ENCODE measurements around the gene HOXC9. TPM values are rescaled to one million over a fixed set of nuclear protein-coding genes. Genes with fewer than 3 reads are reported as not detected.
A peak's percentile ranks its signal among the peaks of the same experiment; 100 is the strongest.
"Not testable (repeated sequence)": the region's sequence is repeated elsewhere in the genome, so short reads cannot be mapped to it uniquely, and the experiment has no call there.

The HOXC9 gene
- total RNA-seq, 2 donors from 2014 or later: not detected

DNA sequence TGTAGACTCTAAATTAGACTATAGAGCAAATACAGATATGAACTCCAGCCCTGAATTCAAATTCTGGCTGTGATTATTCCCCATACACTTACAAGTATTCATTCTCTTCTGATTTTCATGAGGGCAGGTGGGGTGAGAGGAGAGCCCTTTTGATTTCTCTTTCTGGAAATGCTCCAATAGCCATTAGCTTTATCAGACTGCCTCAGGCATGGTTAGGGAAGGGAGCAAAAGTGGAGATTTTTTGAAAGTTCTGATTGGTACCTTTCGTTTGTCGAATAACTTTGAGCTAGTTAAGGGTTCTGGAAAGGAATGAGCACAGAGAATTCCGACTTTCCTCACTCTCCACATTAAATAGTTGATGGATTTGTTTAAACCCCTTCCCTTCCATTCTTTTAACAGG, 40.7 kb downstream of the HOXC9 start:
- H3K36me3 Mint-ChIP-seq (ENCODE audit: insufficient read depth in 2 of 2): no peaks in the 10 kb centered on the region
- H3K4me1 Mint-ChIP-seq (ENCODE audit: low read depth): no peaks in the 10 kb centered on the region
- H3K27ac Mint-ChIP-seq: no peak overlapping the region
- peaks cover 91% of the 10 kb centered on the region for H3K27me3 Mint-ChIP-seq (ENCODE audit: low read depth)
- no peak for ATAC-seq (replicated peaks in 1 of 2)
- H3K4me3 Mint-ChIP-seq: no peak overlapping the region
- DNase-seq: no peak
- H3K9me3 Mint-ChIP-seq: no peaks in the 10 kb centered on the region

DNA sequence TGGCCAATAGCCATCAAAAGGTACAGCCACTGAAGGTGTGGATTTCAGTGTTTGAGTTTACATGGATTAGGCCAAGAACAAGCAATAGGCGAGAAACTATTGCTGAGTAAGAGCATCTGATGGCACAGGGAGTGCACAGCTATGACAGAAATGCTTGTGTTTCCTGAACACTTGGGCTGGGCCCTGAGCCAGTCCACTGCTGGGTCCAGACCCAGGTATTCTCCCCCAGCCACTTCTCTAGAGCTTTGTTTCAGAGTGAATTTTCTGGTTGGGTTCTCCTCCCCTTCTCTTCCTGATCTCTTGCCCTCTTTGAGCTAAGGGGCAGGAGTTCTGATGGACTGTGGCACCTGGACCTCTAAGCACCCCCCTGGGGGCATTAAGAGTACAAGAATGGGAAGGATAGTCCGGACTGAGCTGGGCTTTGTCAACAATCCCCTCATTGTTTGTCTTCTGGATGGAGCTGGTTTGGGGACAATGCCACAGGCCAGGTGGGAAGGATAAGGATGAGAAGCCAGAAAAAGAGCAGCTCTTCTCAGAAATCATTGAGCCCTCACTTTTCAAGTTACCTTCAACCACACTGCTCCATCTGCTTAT, 41.2 kb downstream of the HOXC9 start:
- H3K27me3 Mint-ChIP-seq (ENCODE audit: low read depth): peaks cover 91% of the 10 kb centered on the region

GRCh38 chr12:54042033-54042432, 42.1 kb downstream of the HOXC9 start:
- not testable (repeated sequence) for H3K4me3 Mint-ChIP-seq; H3K27ac Mint-ChIP-seq; H3K36me3 Mint-ChIP-seq (ENCODE audit: insufficient read depth in 2 of 2); H3K9me3 Mint-ChIP-seq; ATAC-seq (replicated peaks in 1 of 2); H3K4me1 Mint-ChIP-seq (ENCODE audit: low read depth); DNase-seq
- peaks cover 97% of the 10 kb centered on the region for H3K27me3 Mint-ChIP-seq (ENCODE audit: low read depth)

More for the DNA sequence above, 41.2 kb downstream of the HOXC9 start:
- DNase-seq (no peak), ATAC-seq (replicated peaks in 1 of 2) (no peak)
- H3K4me1 Mint-ChIP-seq (ENCODE audit: low read depth): no peaks in the 10 kb centered on the region
- no peaks in the 10 kb centered on the region for H3K36me3 Mint-ChIP-seq (ENCODE audit: insufficient read depth in 2 of 2)
- no peak overlapping the region for H3K4me3 Mint-ChIP-seq
- no peaks in the 10 kb centered on the region for H3K9me3 Mint-ChIP-seq
- H3K27ac Mint-ChIP-seq: no peak overlapping the region

DNA sequence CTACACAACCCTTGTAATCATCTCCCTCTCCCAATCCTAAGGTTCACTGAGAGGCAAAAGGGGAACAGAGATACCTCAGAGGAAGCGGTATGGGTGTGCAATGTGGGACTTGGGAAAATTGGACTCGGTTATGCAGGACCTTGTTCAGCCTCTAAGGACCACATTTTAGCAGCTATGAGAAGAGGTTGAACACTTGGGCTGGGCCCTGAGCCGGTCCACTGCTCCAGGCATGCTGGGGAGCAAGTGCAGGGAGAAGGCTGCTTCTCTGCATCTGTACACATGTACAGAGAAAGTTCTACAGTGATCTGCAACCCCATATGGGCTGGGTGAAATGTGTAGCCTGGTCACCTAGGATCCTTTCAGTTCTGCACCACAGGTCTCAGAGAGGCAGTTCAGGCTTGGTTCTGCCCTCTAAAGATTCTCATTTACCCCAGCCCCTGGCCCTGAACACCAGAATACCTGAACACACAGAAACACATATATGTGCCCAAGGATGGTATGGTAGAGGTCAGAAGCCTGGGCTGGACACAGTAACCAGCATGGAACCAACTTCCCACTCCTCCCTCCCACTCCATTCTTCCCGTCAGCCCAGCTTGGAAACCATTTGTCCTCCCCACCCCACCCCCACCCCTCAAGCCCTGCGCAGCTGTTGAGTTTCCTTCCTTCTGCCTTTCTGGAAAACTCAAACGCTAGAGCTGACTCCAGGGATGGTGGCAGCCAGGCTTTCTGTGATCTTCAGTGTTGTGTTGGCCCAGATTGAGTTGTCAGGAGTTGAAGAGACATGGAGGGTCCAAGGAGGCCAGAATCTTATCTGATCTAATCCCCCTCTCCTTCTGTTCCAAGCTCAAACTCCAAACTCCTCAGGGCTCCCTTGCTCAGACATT, 43.3 kb downstream of the HOXC9 start:
- H3K4me3 Mint-ChIP-seq: no peak overlapping the region
- H3K36me3 Mint-ChIP-seq (ENCODE audit: insufficient read depth in 2 of 2): no peaks in the 10 kb centered on the region
- H3K9me3 Mint-ChIP-seq: no peaks in the 10 kb centered on the region
- DNase-seq (no peak), ATAC-seq (replicated peaks in 1 of 2) (no peak)
- H3K27me3 Mint-ChIP-seq (ENCODE audit: low read depth): peaks cover 97% of the 10 kb centered on the region
- peaks cover 5% of the 10 kb centered on the region for H3K4me1 Mint-ChIP-seq (ENCODE audit: low read depth)
- H3K27ac Mint-ChIP-seq: no peak overlapping the region

DNA sequence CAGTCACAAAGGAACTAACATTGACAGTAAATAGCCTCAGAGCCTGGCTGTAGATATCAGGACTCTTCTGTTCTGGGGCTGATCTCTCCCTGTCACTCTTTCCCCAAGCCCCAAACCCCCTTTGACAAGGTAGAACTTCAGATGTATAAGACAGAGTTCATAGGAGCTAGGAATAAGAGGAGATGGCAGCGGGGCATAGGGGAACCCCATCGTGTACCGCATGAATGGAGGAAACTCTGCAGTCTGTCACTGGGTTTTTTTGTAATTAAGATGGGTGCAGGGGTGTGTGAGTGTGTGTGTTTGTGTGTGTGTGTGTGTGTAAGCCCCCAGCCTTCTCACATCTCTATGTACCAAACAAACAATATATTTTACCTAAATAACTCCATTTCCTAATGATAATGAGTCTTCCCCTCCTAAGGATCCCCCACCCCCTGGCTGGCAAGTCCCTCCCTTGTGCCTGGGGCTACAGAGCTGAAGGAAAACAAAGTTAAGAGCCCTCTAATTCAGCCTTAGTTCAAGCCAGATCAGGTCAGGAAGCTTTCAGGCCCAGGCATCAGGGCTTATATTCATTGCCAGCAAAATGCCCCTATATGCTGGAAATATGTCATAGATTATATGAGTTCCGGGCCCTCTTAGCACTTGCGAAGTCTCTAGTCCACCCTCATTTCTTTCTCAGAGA, 44.6 kb downstream of the HOXC9 start:
- Mint-ChIP-seq H3K4me1 (ENCODE audit: low read depth) (peaks cover 5% of the 10 kb centered on the region), H3K27ac (no peak overlapping the region), H3K36me3 (ENCODE audit: insufficient read depth in 2 of 2) (no peaks in the 10 kb centered on the region), H3K27me3 (ENCODE audit: low read depth) (peaks cover 97% of the 10 kb centered on the region), H3K4me3 (no peak overlapping the region), H3K9me3 (no peaks in the 10 kb centered on the region)
- ATAC-seq (replicated peaks in 1 of 2) (no peak), DNase-seq (no peak)

- peaks cover 12% of the 10 kb centered on the region for H3K4me1 Mint-ChIP-seq (ENCODE audit: low read depth)
- DNase-seq (no peak), ATAC-seq (replicated peaks in 1 of 2) (no peak)
- H3K27ac Mint-ChIP-seq: no peak overlapping the region
- peaks cover 97% of the 10 kb centered on the region for H3K27me3 Mint-ChIP-seq (ENCODE audit: low read depth)
- no peak overlapping the region for H3K4me3 Mint-ChIP-seq
- H3K9me3 Mint-ChIP-seq: no peaks in the 10 kb centered on the region
- no peaks in the 10 kb centered on the region for H3K36me3 Mint-ChIP-seq (ENCODE audit: insufficient read depth in 2 of 2)
Measured at GRCh38 chr12:54045401-54045800, 45.4 kb downstream of the HOXC9 start.

- DNase-seq: no peak
- no peak for ATAC-seq (replicated peaks in 1 of 2)
- Mint-ChIP-seq H3K27me3 (ENCODE audit: low read depth) (peaks cover 98% of the 10 kb centered on the region), H3K9me3 (no peaks in the 10 kb centered on the region), H3K4me1 (ENCODE audit: low read depth) (peaks cover 17% of the 10 kb centered on the region), H3K4me3 (no peak overlapping the region), H3K36me3 (ENCODE audit: insufficient read depth in 2 of 2) (no peaks in the 10 kb centered on the region), H3K27ac (no peak overlapping the region)
Measured at GRCh38 chr12:54045868-54046521, 46.0 kb downstream of the HOXC9 start.

GRCh38 chr12:54046809-54047159, 46.8 kb downstream of the HOXC9 start:
- H3K4me3 Mint-ChIP-seq: peak overlapping the region; percentile 63 to 65
- no peak for ATAC-seq (replicated peaks in 1 of 2)
- peaks cover 100% of the 10 kb centered on the region for H3K27me3 Mint-ChIP-seq (ENCODE audit: low read depth)
- no peak overlapping the region for H3K27ac Mint-ChIP-seq
- no peaks in the 10 kb centered on the region for H3K36me3 Mint-ChIP-seq (ENCODE audit: insufficient read depth in 2 of 2)
- DNase-seq: no peak
- H3K4me1 Mint-ChIP-seq (ENCODE audit: low read depth): peaks cover 25% of the 10 kb centered on the region
- no peaks in the 10 kb centered on the region for H3K9me3 Mint-ChIP-seq

DNA sequence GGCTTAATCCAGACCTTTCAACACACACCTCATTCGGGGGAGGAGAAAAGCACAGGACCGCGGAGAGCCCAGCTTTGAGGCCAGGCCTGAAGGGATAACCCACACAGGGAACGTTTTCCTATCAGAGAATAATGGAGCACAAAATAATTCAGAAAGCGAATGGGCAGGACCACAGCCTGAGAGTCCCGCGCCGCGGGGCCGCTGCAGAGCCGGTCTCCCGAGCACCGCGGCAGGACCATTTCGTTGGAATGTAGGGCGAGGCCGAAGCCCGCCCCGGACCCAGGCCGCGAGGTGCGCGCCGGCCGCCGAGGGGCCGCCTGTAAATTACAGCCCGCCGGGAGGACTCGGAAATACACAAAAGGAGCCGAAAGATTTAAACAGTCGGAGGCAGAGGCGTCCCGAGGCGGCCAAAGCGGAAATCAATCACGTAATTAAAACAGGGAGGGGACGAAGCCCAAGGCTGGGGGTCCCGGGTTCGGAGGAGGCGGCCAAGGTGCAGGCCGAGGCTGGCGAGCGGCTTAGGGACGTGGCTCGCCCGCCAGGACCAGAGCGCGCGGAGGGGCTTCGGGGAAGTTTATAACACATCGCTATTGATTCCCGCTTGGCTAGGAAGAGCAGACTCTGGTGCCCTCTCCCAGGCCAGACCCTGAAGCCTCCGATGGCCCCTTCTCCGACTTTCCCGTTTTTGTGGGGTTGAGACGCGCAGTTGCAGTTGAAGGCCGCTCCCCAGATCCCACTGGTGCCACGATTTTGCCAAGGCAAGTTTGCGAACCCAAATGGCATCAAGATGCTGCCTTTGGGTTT, 47.4 kb downstream of the HOXC9 start:
- peak overlapping the region; percentile 63 to 65 for H3K4me3 Mint-ChIP-seq
- no peak for DNase-seq
- no peak for ATAC-seq (replicated peaks in 1 of 2)
- peaks cover 30% of the 10 kb centered on the region for H3K4me1 Mint-ChIP-seq (ENCODE audit: low read depth)
- H3K9me3 Mint-ChIP-seq: no peaks in the 10 kb centered on the region
- no peaks in the 10 kb centered on the region for H3K36me3 Mint-ChIP-seq (ENCODE audit: insufficient read depth in 2 of 2)
- no peak overlapping the region for H3K27ac Mint-ChIP-seq
- peaks cover 100% of the 10 kb centered on the region for H3K27me3 Mint-ChIP-seq (ENCODE audit: low read depth)

DNA sequence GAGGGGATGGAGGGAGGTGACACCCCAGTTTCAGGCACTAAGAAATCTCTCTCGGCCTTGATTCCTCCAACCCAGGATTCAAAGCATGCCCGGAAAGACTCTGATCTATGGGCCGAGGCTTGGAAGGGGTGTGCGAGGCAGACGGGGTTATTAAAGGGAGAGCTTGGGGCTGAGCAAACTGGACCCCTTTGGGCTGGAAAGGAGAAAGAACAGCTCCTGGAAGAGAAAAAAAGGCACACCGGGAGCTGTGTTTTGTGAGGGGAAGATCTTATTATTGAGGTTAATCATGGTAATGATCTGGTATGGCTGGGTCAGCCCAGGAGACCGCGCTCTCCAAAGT, 48.0 kb downstream of the HOXC9 start:
- Mint-ChIP-seq H3K9me3 (no peaks in the 10 kb centered on the region), H3K4me1 (ENCODE audit: low read depth) (peaks cover 36% of the 10 kb centered on the region), H3K27me3 (ENCODE audit: low read depth) (peaks cover 100% of the 10 kb centered on the region), H3K27ac (no peak overlapping the region), H3K4me3 (peak overlapping the region; percentile 44 to 49), H3K36me3 (ENCODE audit: insufficient read depth in 2 of 2) (no peaks in the 10 kb centered on the region)
- no peak for ATAC-seq (replicated peaks in 1 of 2)
- no peak for DNase-seq

- Mint-ChIP-seq H3K9me3 (no peaks in the 10 kb centered on the region), H3K4me1 (ENCODE audit: low read depth) (peaks cover 39% of the 10 kb centered on the region), H3K4me3 (no peak overlapping the region), H3K27me3 (ENCODE audit: low read depth) (peaks cover 96% of the 10 kb centered on the region), H3K27ac (no peak overlapping the region), H3K36me3 (ENCODE audit: insufficient read depth in 2 of 2) (no peaks in the 10 kb centered on the region)
- DNase-seq (no peak), ATAC-seq (replicated peaks in 1 of 2) (no peak)
Measured at GRCh38 chr12:54048406-54049093, 48.6 kb downstream of the HOXC9 start.

- Mint-ChIP-seq H3K27ac (no peak overlapping the region), H3K27me3 (ENCODE audit: low read depth) (peaks cover 96% of the 10 kb centered on the region), H3K4me3 (no peak overlapping the region), H3K4me1 (ENCODE audit: low read depth) (peaks cover 39% of the 10 kb centered on the region), H3K36me3 (ENCODE audit: insufficient read depth in 2 of 2) (no peaks in the 10 kb centered on the region), H3K9me3 (no peaks in the 10 kb centered on the region)
- ATAC-seq (replicated peaks in 1 of 2): no peak
- DNase-seq: no peak
Measured at GRCh38 chr12:54049108-54049507, 49.1 kb downstream of the HOXC9 start.
